Thoracic aorta (tissue), 2 donors: ENCODE results near the gene TMEM39B. TPM values are rescaled to one million over a fixed set of nuclear protein-coding genes. Genes with fewer than 3 reads are reported as not detected.

Source experiments
- ATAC-seq: fragments of 150-250 bp; one replicate; pipeline ENCODE4 v1.8.0; 2017; ENCODE audit warnings: low read depth; ENCODE audit not compliant: insufficient number of reproducible peaks, low FRiP score
- DNase-seq: peaks from one replicate; pipeline ENCODE4 v3.0.0-alpha.2; 2020; ENCODE audit warnings: low spot score
- H3K27ac ChIP-seq, 2 donors: fragments of 200-600 bp; sonication (generic); 1 replicate in 1 of 2; 2 replicates in 1 of 2; pipeline ENCODE4 v1.5.1; 2016; ENCODE audit warnings: mild to moderate bottlenecking in 2 of 2, moderate library complexity in 2 of 2
- H3K27me3 ChIP-seq: fragments of 200-600 bp; sonication (generic); replicated peaks from 2 replicates; pipeline ENCODE4 v1.6.0; 2016; ENCODE audit warnings: mild to moderate bottlenecking; ENCODE audit not compliant: insufficient read depth
- H3K36me3 ChIP-seq: fragments of 200-600 bp; sonication (generic); one replicate; pipeline ENCODE4 v1.5.1; 2016
- H3K4me1 ChIP-seq, 2 donors: fragments of 200-600 bp; sonication (generic); 1 replicate in 1 of 2; 2 replicates in 1 of 2; pipeline versions ENCODE4 v1.5.1 to v1.6.0; 2016; ENCODE audit warnings: low read depth in 2 of 2, mild to moderate bottlenecking in 1 of 2; ENCODE audit not compliant: control insufficient read depth in 1 of 2
- H3K4me3 ChIP-seq: fragments of 200-600 bp; sonication (generic); 2 replicates; pipeline ENCODE4 v1.5.1; 2016; ENCODE audit warnings: mild to moderate bottlenecking
- H3K9me3 ChIP-seq: fragments of 200-600 bp; sonication (generic); 2 replicates; pipeline ENCODE4 v1.5.1; 2016
- total RNA-seq, 2 donors: library from RNA; depleted of rRNA; stranded (reverse); fragments of >200 nt; gene quantifications; one replicate each; pipeline versions ENCODE4 v1.1.0 to v1.2.3, GENCODE V29; 2016
- TF ChIP-seq, protein P1 (sequence below): fragments of 200-600 bp; sonication (generic); IDR thresholded peaks from one replicate; pipeline ENCODE4 v1.5.1; 2019; ENCODE audit warnings: antibody characterized with exemption

The TMEM39B gene
- total RNA-seq, 2 donors from 2014 or later = 5.1 to 5.8 TPM

DNA sequence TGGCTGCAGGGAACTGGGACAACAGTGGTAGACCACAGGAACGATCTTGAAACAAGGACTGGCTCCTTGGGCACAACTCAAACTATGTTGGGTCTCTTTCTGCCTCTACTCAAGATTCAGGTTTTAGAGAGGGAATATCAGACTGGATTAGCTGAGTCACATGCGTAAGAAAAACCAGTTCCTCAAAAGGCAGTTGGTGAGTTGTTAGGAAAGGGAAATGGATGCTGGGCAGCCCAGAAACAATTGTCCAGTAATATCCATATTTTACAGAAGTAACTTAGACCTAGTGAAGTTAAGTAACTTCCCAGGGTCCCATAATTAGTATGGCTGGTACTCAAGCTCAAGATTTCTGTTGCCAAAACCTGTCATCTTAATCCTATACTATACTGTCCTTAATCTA is 27.0 kb upstream of the TMEM39B start:
- H3K27me3 ChIP-seq = no peaks in the 10 kb centered on the region
- no peak for ATAC-seq
- no peak overlapping the region for H3K4me3 ChIP-seq
- no peaks in the 10 kb centered on the region for H3K4me1 ChIP-seq
- no peak overlapping the region for H3K27ac ChIP-seq
- no peak for DNase-seq
- TF ChIP-seq, protein P1, sequence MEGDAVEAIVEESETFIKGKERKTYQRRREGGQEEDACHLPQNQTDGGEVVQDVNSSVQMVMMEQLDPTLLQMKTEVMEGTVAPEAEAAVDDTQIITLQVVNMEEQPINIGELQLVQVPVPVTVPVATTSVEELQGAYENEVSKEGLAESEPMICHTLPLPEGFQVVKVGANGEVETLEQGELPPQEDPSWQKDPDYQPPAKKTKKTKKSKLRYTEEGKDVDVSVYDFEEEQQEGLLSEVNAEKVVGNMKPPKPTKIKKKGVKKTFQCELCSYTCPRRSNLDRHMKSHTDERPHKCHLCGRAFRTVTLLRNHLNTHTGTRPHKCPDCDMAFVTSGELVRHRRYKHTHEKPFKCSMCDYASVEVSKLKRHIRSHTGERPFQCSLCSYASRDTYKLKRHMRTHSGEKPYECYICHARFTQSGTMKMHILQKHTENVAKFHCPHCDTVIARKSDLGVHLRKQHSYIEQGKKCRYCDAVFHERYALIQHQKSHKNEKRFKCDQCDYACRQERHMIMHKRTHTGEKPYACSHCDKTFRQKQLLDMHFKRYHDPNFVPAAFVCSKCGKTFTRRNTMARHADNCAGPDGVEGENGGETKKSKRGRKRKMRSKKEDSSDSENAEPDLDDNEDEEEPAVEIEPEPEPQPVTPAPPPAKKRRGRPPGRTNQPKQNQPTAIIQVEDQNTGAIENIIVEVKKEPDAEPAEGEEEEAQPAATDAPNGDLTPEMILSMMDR = no peak
- H3K36me3 ChIP-seq = peaks cover 55% of the 10 kb centered on the region
- H3K9me3 ChIP-seq = no peaks in the 10 kb centered on the region

DNA sequence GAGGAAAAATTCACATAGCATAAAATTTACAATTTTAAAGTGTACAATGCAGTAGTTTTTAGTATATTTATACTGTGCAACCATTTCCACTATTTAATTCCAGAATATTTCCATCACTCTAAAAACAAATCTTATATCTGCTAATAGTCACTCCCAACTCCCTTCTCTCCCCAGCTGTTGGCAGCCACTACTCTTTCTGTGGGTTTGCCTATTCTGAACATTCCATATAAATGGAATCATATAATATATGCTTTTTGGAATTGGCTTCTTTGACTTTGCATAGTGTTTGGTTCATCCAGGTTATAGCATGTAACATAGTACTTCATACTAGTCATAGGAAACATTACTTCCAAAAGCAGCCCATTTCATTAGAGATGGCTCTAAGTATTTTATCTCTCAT is 25.0 kb upstream of the TMEM39B start:
- no peak overlapping the region for H3K27ac ChIP-seq
- TF ChIP-seq, protein P1 = no peak

DNA sequence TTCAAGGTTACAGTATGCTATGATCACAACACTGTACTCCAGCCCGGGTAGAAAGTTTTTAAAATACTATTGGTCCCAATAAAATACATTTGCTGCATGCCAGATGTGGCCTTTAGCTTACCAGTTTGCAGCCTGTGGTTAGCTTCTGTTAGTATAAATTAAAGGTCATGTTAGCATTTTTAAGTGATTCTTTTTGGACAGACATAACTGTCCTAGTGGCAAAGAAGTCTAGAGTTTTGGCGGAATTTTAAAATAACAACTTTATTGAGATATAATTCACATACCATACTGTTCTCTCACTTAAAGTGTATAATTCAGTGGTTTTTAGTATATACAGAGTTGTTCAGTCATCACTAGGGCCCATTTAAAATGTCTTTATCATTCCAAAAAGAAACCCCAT is 24.3 kb upstream of the TMEM39B start:
- Histone ChIP-seq H3K27ac (no peak overlapping the region), H3K4me3 (no peak overlapping the region), H3K9me3 (no peaks in the 10 kb centered on the region), H3K27me3 (no peaks in the 10 kb centered on the region), H3K36me3 (peaks cover 41% of the 10 kb centered on the region), H3K4me1 (no peaks in the 10 kb centered on the region)
- DNase-seq (no peak), ATAC-seq (no peak)
- TF ChIP-seq, protein P1 = no peak

More for the DNA sequence above, 25.0 kb upstream of the TMEM39B start:
- Histone ChIP-seq H3K9me3 (no peaks in the 10 kb centered on the region), H3K4me3 (no peak overlapping the region), H3K36me3 (peaks cover 40% of the 10 kb centered on the region), H3K27me3 (no peaks in the 10 kb centered on the region), H3K4me1 (no peaks in the 10 kb centered on the region)
- ATAC-seq (no peak), DNase-seq (no peak)

DNA sequence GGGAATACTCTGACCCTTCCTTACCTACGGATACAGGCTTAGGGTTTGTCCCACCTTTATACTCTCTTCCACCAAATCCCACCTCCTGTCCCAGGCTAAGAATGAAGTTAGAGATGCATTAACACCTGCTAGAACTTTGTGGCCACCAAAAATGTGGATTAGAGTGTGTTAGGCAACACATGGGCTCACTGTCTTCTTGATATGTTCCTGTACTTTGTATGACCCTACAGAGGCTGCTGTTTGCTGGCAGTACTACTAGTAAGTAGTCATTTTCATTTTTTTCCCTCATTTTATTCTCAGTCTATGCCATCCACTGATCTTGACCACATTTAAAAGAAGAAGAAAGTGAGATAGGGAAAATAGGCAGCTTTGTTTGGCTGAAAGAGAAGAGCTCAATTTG is 21.0 kb upstream of the TMEM39B start:
- TF ChIP-seq, protein P1 = no peak
- H3K27me3 ChIP-seq = no peaks in the 10 kb centered on the region
- H3K9me3 ChIP-seq = no peaks in the 10 kb centered on the region
- no peak overlapping the region for H3K4me3 ChIP-seq
- ATAC-seq (no peak), DNase-seq (no peak)
- peaks cover 49% of the 10 kb centered on the region for H3K36me3 ChIP-seq
- no peak overlapping the region for H3K27ac ChIP-seq
- H3K4me1 ChIP-seq = no peaks in the 10 kb centered on the region

DNA sequence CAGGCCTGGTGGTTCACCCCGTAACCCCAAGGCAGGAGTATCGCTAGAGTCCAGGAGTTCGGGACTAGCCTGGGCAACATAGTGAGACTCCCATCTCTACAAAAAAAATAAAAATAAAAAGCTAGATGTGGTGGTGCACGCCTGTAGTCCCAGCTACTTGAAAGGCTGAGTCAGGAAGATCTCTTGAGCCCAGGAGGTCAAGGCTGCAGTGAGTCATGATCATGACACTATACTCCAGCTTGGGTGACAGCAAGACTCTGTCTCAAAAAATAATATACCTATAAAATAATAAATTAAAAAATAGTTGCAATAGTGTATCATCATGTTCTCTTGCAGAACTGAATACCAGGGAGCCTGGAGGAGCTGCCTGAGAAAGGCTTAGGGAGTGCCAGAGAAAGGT is 19.9 kb upstream of the TMEM39B start:
- Histone ChIP-seq H3K9me3 (no peaks in the 10 kb centered on the region), H3K4me3 (no peak overlapping the region), H3K36me3 (peaks cover 37% of the 10 kb centered on the region), H3K4me1 (no peaks in the 10 kb centered on the region), H3K27me3 (no peaks in the 10 kb centered on the region), H3K27ac (no peak overlapping the region)
- no peak for ATAC-seq
- TF ChIP-seq, protein P1 = no peak
- no peak for DNase-seq
